Loucy (cell line): ENCODE data around the gene TMEM178B.

Experiments
- H2AFZ ChIP-seq: fragments of 200-600 bp; sonication (generic); 2 replicates; pipeline ENCODE4 v1.6.0; 2016; ENCODE audit warnings: antibody characterized with exemption, mild to moderate bottlenecking, low read length, moderate library complexity
- H3F3A ChIP-seq: fragments of 200-600 bp; 2 replicates; pipeline ENCODE4 v1.6.0; 2016; ENCODE audit warnings: antibody characterized with exemption, low read depth, mild to moderate bottlenecking
- H3K27me3 ChIP-seq: fragments of 200-600 bp; sonication (generic); 2 replicates; pipeline ENCODE4 v1.6.1; 2014; ENCODE audit warnings: low read length, mild to moderate bottlenecking; ENCODE audit not compliant: insufficient read depth, poor library complexity, severe bottlenecking
- H3K36me3 ChIP-seq: fragments of 200-600 bp; sonication (generic); 2 replicates; pipeline ENCODE4 v1.6.1; 2016; ENCODE audit warnings: low read length; ENCODE audit not compliant: insufficient read depth
- H3K4me1 ChIP-seq: fragments of 200-600 bp; sonication (generic); 2 replicates; pipeline ENCODE4 v1.5.1; 2014; ENCODE audit warnings: low read length, mild to moderate bottlenecking; ENCODE audit not compliant: insufficient read depth, poor library complexity, severe bottlenecking
- H3K4me2 ChIP-seq: fragments of 200-600 bp; sonication (generic); 2 replicates; pipeline ENCODE4 v1.6.0; 2014; ENCODE audit warnings: antibody characterized with exemption, low read length, low read depth, mild to moderate bottlenecking; ENCODE audit not compliant: poor library complexity, severe bottlenecking
- H3K4me3 ChIP-seq: fragments of 200-600 bp; sonication (generic); 2 replicates; pipeline ENCODE4 v1.5.1; 2014; ENCODE audit warnings: low read length, mild to moderate bottlenecking, mixed read lengths; ENCODE audit not compliant: poor library complexity, severe bottlenecking
- H3K79me2 ChIP-seq: fragments of 200-600 bp; sonication (generic); 2 replicates; pipeline ENCODE4 v1.6.1; 2014; ENCODE audit warnings: low read length; ENCODE audit not compliant: insufficient read depth
- H3K9ac ChIP-seq: fragments of 200-600 bp; sonication (generic); 2 replicates; pipeline ENCODE4 v1.6.0; 2014; ENCODE audit warnings: mild to moderate bottlenecking, low read depth, low read length, moderate library complexity; ENCODE audit not compliant: poor library complexity, severe bottlenecking
- H3K9me2 ChIP-seq: fragments of 200-600 bp; sonication (generic); replicated peaks from 2 replicates; pipeline ENCODE4 v1.6.1; 2016; ENCODE audit warnings: low read depth, low read length, mixed read lengths
- H3K9me3 ChIP-seq: fragments of 200-600 bp; sonication (generic); 2 replicates; pipeline ENCODE4 v1.6.1; 2014; ENCODE audit warnings: mild to moderate bottlenecking, antibody characterized with exemption, low read length, low read depth; ENCODE audit not compliant: insufficient read depth
- H4K20me1 ChIP-seq: fragments of 200-600 bp; sonication (generic); 2 replicates; pipeline ENCODE4 v1.6.0; 2014; ENCODE audit warnings: antibody characterized with exemption, low read length, mild to moderate bottlenecking; ENCODE audit not compliant: insufficient read depth, poor library complexity, severe bottlenecking
- CTCF ChIP-seq: fragments of 200-600 bp; sonication (generic); conservative IDR thresholded peaks from 2 replicates; pipeline ENCODE4 v1.5.1; 2014; ENCODE audit warnings: mild to moderate bottlenecking, antibody characterized with exemption, low read length
- EZH2phosphoT487 ChIP-seq: fragments of 200-600 bp; IDR thresholded peaks from 2 replicates; pipeline ENCODE4 v1.6.1; 2018; ENCODE audit warnings: antibody characterized with exemption, mild to moderate bottlenecking, moderate library complexity, borderline replicate concordance

TMEM178B gene

GRCh38 chr7:141454338-141454737, 380.5 kb downstream of the TMEM178B start:
- Histone ChIP-seq H3K9me3 (no peaks in the 10 kb centered on the region), H3K9me2 (no peaks in the 10 kb centered on the region), H3K27me3 (no peaks in the 10 kb centered on the region), H3K4me3 (no peak overlapping the region), H3K79me2 (no peaks in the 10 kb centered on the region), H3K36me3 (no peaks in the 10 kb centered on the region), H3K4me1 (no peaks in the 10 kb centered on the region), H2AFZ (no peak overlapping the region), H3K4me2 (no peak overlapping the region), H3K9ac (no peak overlapping the region), H3F3A (no peaks in the 10 kb centered on the region), H4K20me1 (no peaks in the 10 kb centered on the region)
- TF ChIP-seq EZH2phosphoT487 (no peak), CTCF (no peak)

- Histone ChIP-seq H3K9me3 (no peaks in the 10 kb centered on the region), H2AFZ (no peak overlapping the region), H3K4me2 (no peak overlapping the region), H3K9ac (no peak overlapping the region), H4K20me1 (no peaks in the 10 kb centered on the region), H3K36me3 (no peaks in the 10 kb centered on the region), H3K4me3 (no peak overlapping the region), H3K27me3 (no peaks in the 10 kb centered on the region), H3F3A (no peaks in the 10 kb centered on the region), H3K9me2 (no peaks in the 10 kb centered on the region), H3K79me2 (no peaks in the 10 kb centered on the region), H3K4me1 (no peaks in the 10 kb centered on the region)
- TF ChIP-seq CTCF (no peak), EZH2phosphoT487 (no peak)
Measured at GRCh38 chr7:141455723-141456122, 381.9 kb downstream of the TMEM178B start.

GRCh38 chr7:141456298-141456697, 382.4 kb downstream of the TMEM178B start:
- Histone ChIP-seq H3K4me1 (no peaks in the 10 kb centered on the region), H3K79me2 (no peaks in the 10 kb centered on the region), H3K27me3 (no peaks in the 10 kb centered on the region), H3K4me3 (no peak overlapping the region), H3K9me3 (no peaks in the 10 kb centered on the region), H3K9me2 (no peaks in the 10 kb centered on the region), H4K20me1 (no peaks in the 10 kb centered on the region), H3F3A (no peaks in the 10 kb centered on the region), H3K4me2 (no peak overlapping the region), H3K9ac (no peak overlapping the region), H2AFZ (no peak overlapping the region), H3K36me3 (no peaks in the 10 kb centered on the region)
- TF ChIP-seq EZH2phosphoT487 (no peak), CTCF (no peak)
